ENCODE measurements around the gene ABLIM2. TPM values are rescaled to one million over a fixed set of nuclear protein-coding genes. Genes with fewer than 3 reads are reported as not detected.

The ABLIM2 gene
- total and polyA plus RNA-seq, 2 of the 4 experiments (the other 2 are of a cell fraction), result under 0.01 to 0.10 TPM

GRCh38 chr4:8127051-8127826 is 31.4 kb downstream of the ABLIM2 start (continued):
- TF ChIP-seq MXI1 (IDR thresholded peaks at IDR 0.05; ENCODE audit: borderline replicate concordance, low read depth, low read length), result no peak

GRCh38 chr4:8126523-8126922 is 32.1 kb downstream of the ABLIM2 start:
- ATAC-seq (ENCODE audit: low read depth) (no peak), DNase-seq (no peak)
- Histone ChIP-seq H3K4me1 (ENCODE audit: control insufficient read depth, insufficient read depth, low read length) (peaks cover 2% of the 10 kb centered on the region; the same call in 1 of the 2 replicates), H3K23ac (ENCODE audit: low read depth, low read length) (no peak overlapping the region), H4K5ac (ENCODE audit: low read depth, low read length) (no peak overlapping the region), H2BK5ac (ENCODE audit: low read depth, low read length, poor library complexity, severe bottlenecking) (no peak overlapping the region), H2AK5ac (ENCODE audit: low read depth, low read length) (no peak overlapping the region), H3K56ac (ENCODE audit: extremely low read depth, insufficient read depth, low read length) (no peak overlapping the region), H3K9me3 (ENCODE audit: control insufficient read depth, insufficient read depth, low read length) (no peaks in the 10 kb centered on the region), H4K20me1 (ENCODE audit: insufficient read depth, low read length) (no peaks in the 10 kb centered on the region), H3K18ac (ENCODE audit: low read depth, low read length) (no peak overlapping the region), H3K9ac (ENCODE audit: low read depth, low read length) (no peak overlapping the region), H3K9me1 (ENCODE audit: insufficient read depth, low read length) (no peaks in the 10 kb centered on the region; the same call in 1 of the 2 replicates), H3K79me1 (ENCODE audit: low read depth in 1 of 2, low read length in 2 of 2) (no peaks in the 10 kb centered on the region), H2AK9ac (replicated peaks; ENCODE audit: low read depth, low read length, poor library complexity) (no peak overlapping the region), H4K91ac (ENCODE audit: insufficient read depth, low read depth, low read length) (no peak overlapping the region), H2BK15ac (ENCODE audit: low read depth, low read length) (no peak overlapping the region), H3K4me2 (ENCODE audit: low read depth, low read length) (no peak overlapping the region), H4K8ac (ENCODE audit: low read depth in 2 of 2, low read length in 2 of 2) (no peak overlapping the region), H3K36me3 (ENCODE audit: control insufficient read depth, insufficient read depth, low read length) (no peaks in the 10 kb centered on the region), H2BK120ac (ENCODE audit: low read depth, low read length) (no peak overlapping the region), H3K4me3 (ENCODE audit: insufficient read depth, low read depth, low read length) (no peak overlapping the region), H3K27me3 (ENCODE audit: control insufficient read depth, insufficient read depth, low read length) (peaks cover 65% of the 10 kb centered on the region), H3K27ac (ENCODE audit: insufficient read depth, low read length) (no peak overlapping the region), H2BK20ac (ENCODE audit: low read depth, low read length) (no peak overlapping the region), H3K14ac (replicated peaks; ENCODE audit: low read depth, low read length) (no peak overlapping the region), H2AFZ (replicated peaks; ENCODE audit: low read length, poor library complexity) (no peak overlapping the region), H3K4ac (ENCODE audit: low read depth, low read length) (no peak overlapping the region)
- 75% methylated on average over 8 of the region's 13 CpGs; no CpG with 5 or more reads in 1 of the 2 experiments for WGBS, 2 experiments (ENCODE audit: extremely low coverage in 2 of 2, insufficient read length in 1 of 2)
- POLR2A ChIA-PET (ENCODE audit: unreplicated experiment), result no interaction called here
- intact Hi-C loops (cut with micrococcal nuclease), result no loop called here
- no peak for TF ChIP-seq POLR2A (IDR thresholded peaks at IDR 0.05; ENCODE audit: low read depth, low read length)
- TF ChIP-seq RAD21 (IDR thresholded peaks at IDR 0.05; ENCODE audit: low read length), result no peak
- no peak for TF ChIP-seq CEBPB (IDR thresholded peaks at IDR 0.05; ENCODE audit: low read depth, low read length)
- no peak for TF ChIP-seq RFX5 (IDR thresholded peaks at IDR 0.05; ENCODE audit: low read depth, low read length)
- no peak for TF ChIP-seq CTCF (conservative IDR thresholded peaks at IDR 0.05; ENCODE audit: low read depth, low read length)
- no peak for TF ChIP-seq CHD1 (IDR thresholded peaks at IDR 0.05; ENCODE audit: low read depth, low read length)
- in situ Hi-C loops (cut with MboI; ENCODE audit: low sequenced_read_pairs), result no loop called here
- dilution Hi-C loops (cut with HindIII; ENCODE audit: low sequenced_read_pairs, unreplicated experiment), result no loop called here
- CTCF ChIA-PET, result no interaction called here
- BruUV-seq (replicated peaks), result no TSS peak
